ENCODE measurements around the gene RNF223. TPM values are rescaled to one million over a fixed set of nuclear protein-coding genes. Genes with fewer than 3 reads are reported as not detected.
"Not testable (repeated sequence)": the region's sequence is repeated elsewhere in the genome, so short reads cannot be mapped to it uniquely, and the experiment has no call there.

RNF223 gene
- total and polyA plus RNA-seq, 2 donors, result 0.05 to 0.37 TPM

GRCh38 chr1:1098681-1099421 is 24.7 kb upstream of the RNF223 start:
- Histone ChIP-seq H3K27me3 (ENCODE audit: control insufficient read depth in 2 of 2, insufficient read depth in 1 of 2, low read length in 1 of 2) (peaks cover 0 to 2% of the 10 kb centered on the region in 2 donors), H3K4me1 (ENCODE audit: control insufficient read depth in 2 of 2, insufficient read depth in 2 of 2, low read length in 2 of 2) (no peaks in the 10 kb centered on the region), H3K27ac (ENCODE audit: low read depth in 1 of 2, low read length in 1 of 2) (no peak overlapping the region), H3K4me3 (ENCODE audit: low read length in 2 of 2) (no peak overlapping the region), H3K36me3 (ENCODE audit: control insufficient read depth in 2 of 2, insufficient read depth in 2 of 2, low read length in 1 of 2) (no peaks in the 10 kb centered on the region), H3K9me3 (ENCODE audit: control insufficient read depth in 2 of 2, insufficient read depth in 1 of 2, low read length in 1 of 2) (peaks cover 0 to 4% of the 10 kb centered on the region in 2 donors)
- no peak for DNase-seq (ENCODE audit: low read depth in 6 of 9, low spot score in 9 of 9)
- WGBS, result 89% methylated on average over 18 of the region's 18 CpGs

GRCh38 chr1:1096136-1096535 is 22.0 kb upstream of the RNF223 start:
- not testable (repeated sequence) for H3K27ac ChIP-seq (ENCODE audit: low read depth in 1 of 2, low read length in 1 of 2); H3K9me3 ChIP-seq (ENCODE audit: control insufficient read depth in 2 of 2, insufficient read depth in 1 of 2, low read length in 1 of 2); H3K4me1 ChIP-seq (ENCODE audit: control insufficient read depth in 2 of 2, insufficient read depth in 2 of 2, low read length in 2 of 2); H3K27me3 ChIP-seq (ENCODE audit: control insufficient read depth in 2 of 2, insufficient read depth in 1 of 2, low read length in 1 of 2); DNase-seq (ENCODE audit: low read depth in 6 of 9, low spot score in 9 of 9); H3K36me3 ChIP-seq (ENCODE audit: control insufficient read depth in 2 of 2, insufficient read depth in 2 of 2, low read length in 1 of 2); H3K4me3 ChIP-seq (ENCODE audit: low read length in 2 of 2)
- 96% methylated on average over 5 of the region's 5 CpGs for WGBS

- no peak for DNase-seq (ENCODE audit: low read depth in 6 of 9, low spot score in 9 of 9)
- Histone ChIP-seq H3K27ac (ENCODE audit: low read depth in 1 of 2, low read length in 1 of 2) (no peak overlapping the region), H3K4me3 (ENCODE audit: low read length in 2 of 2) (no peak overlapping the region), H3K4me1 (ENCODE audit: control insufficient read depth in 2 of 2, insufficient read depth in 2 of 2, low read length in 2 of 2) (no peaks in the 10 kb centered on the region), H3K9me3 (ENCODE audit: control insufficient read depth in 2 of 2, insufficient read depth in 1 of 2, low read length in 1 of 2) (no peaks in the 10 kb centered on the region), H3K27me3 (ENCODE audit: control insufficient read depth in 2 of 2, insufficient read depth in 1 of 2, low read length in 1 of 2) (no peaks in the 10 kb centered on the region), H3K36me3 (ENCODE audit: control insufficient read depth in 2 of 2, insufficient read depth in 2 of 2, low read length in 1 of 2) (no peaks in the 10 kb centered on the region)
- WGBS, result 96% methylated on average over 7 of the region's 7 CpGs
Measured at GRCh38 chr1:1094981-1095380, 20.9 kb upstream of the RNF223 start.

- Histone ChIP-seq H3K9me3 (ENCODE audit: control insufficient read depth in 2 of 2, insufficient read depth in 1 of 2, low read length in 1 of 2) (no peaks in the 10 kb centered on the region), H3K4me3 (ENCODE audit: low read length in 2 of 2) (no peak overlapping the region), H3K27me3 (ENCODE audit: control insufficient read depth in 2 of 2, insufficient read depth in 1 of 2, low read length in 1 of 2) (no peaks in the 10 kb centered on the region), H3K36me3 (ENCODE audit: control insufficient read depth in 2 of 2, insufficient read depth in 2 of 2, low read length in 1 of 2) (no peaks in the 10 kb centered on the region), H3K27ac (ENCODE audit: low read depth in 1 of 2, low read length in 1 of 2) (no peak overlapping the region), H3K4me1 (ENCODE audit: control insufficient read depth in 2 of 2, insufficient read depth in 2 of 2, low read length in 2 of 2) (no peaks in the 10 kb centered on the region)
- DNase-seq (ENCODE audit: low read depth in 6 of 9, low spot score in 9 of 9), result no peak
- WGBS, result 97% methylated on average over 10 of the region's 10 CpGs
Measured at GRCh38 chr1:1093610-1093943, 19.5 kb upstream of the RNF223 start.

GRCh38 chr1:1092894-1093609 is 18.9 kb upstream of the RNF223 start:
- Histone ChIP-seq H3K36me3 (ENCODE audit: control insufficient read depth in 2 of 2, insufficient read depth in 2 of 2, low read length in 1 of 2) (no peaks in the 10 kb centered on the region), H3K4me3 (ENCODE audit: low read length in 2 of 2) (no peak overlapping the region), H3K27ac (ENCODE audit: low read depth in 1 of 2, low read length in 1 of 2) (no peak overlapping the region), H3K27me3 (ENCODE audit: control insufficient read depth in 2 of 2, insufficient read depth in 1 of 2, low read length in 1 of 2) (no peaks in the 10 kb centered on the region), H3K9me3 (ENCODE audit: control insufficient read depth in 2 of 2, insufficient read depth in 1 of 2, low read length in 1 of 2) (no peaks in the 10 kb centered on the region), H3K4me1 (ENCODE audit: control insufficient read depth in 2 of 2, insufficient read depth in 2 of 2, low read length in 2 of 2) (no peaks in the 10 kb centered on the region)
- WGBS, result 96% methylated on average over 14 of the region's 14 CpGs
- no peak for DNase-seq (ENCODE audit: low read depth in 6 of 9, low spot score in 9 of 9)

GRCh38 chr1:1092149-1092855 is 18.2 kb upstream of the RNF223 start:
- Histone ChIP-seq H3K9me3 (ENCODE audit: control insufficient read depth in 2 of 2, insufficient read depth in 1 of 2, low read length in 1 of 2) (no peaks in the 10 kb centered on the region), H3K27ac (ENCODE audit: low read depth in 1 of 2, low read length in 1 of 2) (no peak overlapping the region), H3K27me3 (ENCODE audit: control insufficient read depth in 2 of 2, insufficient read depth in 1 of 2, low read length in 1 of 2) (no peaks in the 10 kb centered on the region), H3K4me3 (ENCODE audit: low read length in 2 of 2) (no peak overlapping the region), H3K36me3 (ENCODE audit: control insufficient read depth in 2 of 2, insufficient read depth in 2 of 2, low read length in 1 of 2) (no peaks in the 10 kb centered on the region), H3K4me1 (ENCODE audit: control insufficient read depth in 2 of 2, insufficient read depth in 2 of 2, low read length in 2 of 2) (no peaks in the 10 kb centered on the region)
- DNase-seq (ENCODE audit: low read depth in 6 of 9, low spot score in 9 of 9), result no peak
- WGBS, result 96% methylated on average over 28 of the region's 28 CpGs

- DNase-seq (ENCODE audit: low read depth in 6 of 9, low spot score in 9 of 9), result no peak
Measured at GRCh38 chr1:1091344-1092148, 17.4 kb upstream of the RNF223 start.

GRCh38 chr1:1090424-1091343 is 16.6 kb upstream of the RNF223 start:
- Histone ChIP-seq H3K27me3 (ENCODE audit: control insufficient read depth in 2 of 2, insufficient read depth in 1 of 2, low read length in 1 of 2) (no peaks in the 10 kb centered on the region), H3K4me3 (ENCODE audit: low read length in 2 of 2) (no peak overlapping the region), H3K27ac (ENCODE audit: low read depth in 1 of 2, low read length in 1 of 2) (no peak overlapping the region), H3K36me3 (ENCODE audit: control insufficient read depth in 2 of 2, insufficient read depth in 2 of 2, low read length in 1 of 2) (peaks cover 0 to 4% of the 10 kb centered on the region in 2 donors), H3K9me3 (ENCODE audit: control insufficient read depth in 2 of 2, insufficient read depth in 1 of 2, low read length in 1 of 2) (no peaks in the 10 kb centered on the region), H3K4me1 (ENCODE audit: control insufficient read depth in 2 of 2, insufficient read depth in 2 of 2, low read length in 2 of 2) (no peaks in the 10 kb centered on the region)
- 97% methylated on average over 45 of the region's 45 CpGs for WGBS
- no peak for DNase-seq (ENCODE audit: low read depth in 6 of 9, low spot score in 9 of 9)

More at GRCh38 chr1:1091344-1092148, 17.4 kb upstream of the RNF223 start:
- Histone ChIP-seq H3K4me1 (ENCODE audit: control insufficient read depth in 2 of 2, insufficient read depth in 2 of 2, low read length in 2 of 2) (no peaks in the 10 kb centered on the region), H3K9me3 (ENCODE audit: control insufficient read depth in 2 of 2, insufficient read depth in 1 of 2, low read length in 1 of 2) (no peaks in the 10 kb centered on the region), H3K27ac (ENCODE audit: low read depth in 1 of 2, low read length in 1 of 2) (no peak overlapping the region), H3K4me3 (ENCODE audit: low read length in 2 of 2) (no peak overlapping the region), H3K27me3 (ENCODE audit: control insufficient read depth in 2 of 2, insufficient read depth in 1 of 2, low read length in 1 of 2) (no peaks in the 10 kb centered on the region), H3K36me3 (ENCODE audit: control insufficient read depth in 2 of 2, insufficient read depth in 2 of 2, low read length in 1 of 2) (no peaks in the 10 kb centered on the region)
- WGBS, result 98% methylated on average over 28 of the region's 28 CpGs
